Trophoblast cell (in vitro differentiated cells and primary cell): ENCODE data around the gene NRXN2.

Experiments
- DNase-seq, 2 donors: peaks; one replicate each; pipeline ENCODE4 v3.0.0-alpha.2; 2016
- H2AFZ ChIP-seq: 2 replicates; pipeline ENCODE4 v1.6.1; 2013; ENCODE audit warnings: low read length, moderate library complexity, mild to moderate bottlenecking; ENCODE audit not compliant: insufficient read depth, poor library complexity
- H2AK5ac ChIP-seq: 2 replicates; pipeline ENCODE4 v1.6.1; 2013; ENCODE audit warnings: mild to moderate bottlenecking, low read length
- H2BK120ac ChIP-seq: 2 replicates; pipeline ENCODE4 v1.6.1; 2013; ENCODE audit warnings: low read length, mild to moderate bottlenecking, moderate library complexity; ENCODE audit not compliant: insufficient read depth, poor library complexity
- H2BK12ac ChIP-seq: 2 replicates; pipeline ENCODE4 v1.6.1; 2013; ENCODE audit warnings: mild to moderate bottlenecking, low read length, moderate library complexity
- H2BK5ac ChIP-seq: 2 replicates; pipeline ENCODE4 v1.6.1; 2013; ENCODE audit warnings: low read length, low read depth, moderate library complexity, mild to moderate bottlenecking; ENCODE audit not compliant: poor library complexity
- H3K14ac ChIP-seq: 2 replicates; pipeline ENCODE4 v1.6.1; 2013; ENCODE audit warnings: mild to moderate bottlenecking, low read length
- H3K18ac ChIP-seq: 2 replicates; pipeline ENCODE4 v1.6.1; 2013; ENCODE audit warnings: mild to moderate bottlenecking, low read length
- H3K23ac ChIP-seq: 2 replicates; pipeline ENCODE4 v1.6.1; 2013; ENCODE audit warnings: low read length
- H3K27ac ChIP-seq: 2 replicates; pipeline ENCODE4 v1.5.1; 2013; ENCODE audit warnings: low read depth, mild to moderate bottlenecking, inconsistent platforms, low read length, moderate library complexity
- H3K27me3 ChIP-seq: 2 replicates; pipeline ENCODE4 v1.6.1; 2013; ENCODE audit warnings: inconsistent platforms, mild to moderate bottlenecking, low read length, moderate library complexity; ENCODE audit not compliant: insufficient read depth
- H3K36me3 ChIP-seq, 2 experiments: 1 replicate in 1 of 2; 2 replicates in 1 of 2; pipeline ENCODE4 v1.6.1; 2013; ENCODE audit warnings: low read length in 2 of 2, mild to moderate bottlenecking in 2 of 2, moderate library complexity in 1 of 2; ENCODE audit not compliant: insufficient read depth in 2 of 2, control insufficient read depth in 1 of 2
- H3K4ac ChIP-seq: 2 replicates; pipeline ENCODE4 v1.6.1; 2013; ENCODE audit warnings: low read depth, mild to moderate bottlenecking, low read length, moderate library complexity
- H3K4me1 ChIP-seq, 2 experiments: 1 replicate in 1 of 2; 2 replicates in 1 of 2; pipeline ENCODE4 v1.6.1; 2013; ENCODE audit warnings: low read length in 2 of 2, mild to moderate bottlenecking in 2 of 2, moderate library complexity in 1 of 2; ENCODE audit not compliant: insufficient read depth in 2 of 2, control insufficient read depth in 1 of 2
- H3K4me2 ChIP-seq: 2 replicates; pipeline ENCODE4 v1.6.1; 2013; ENCODE audit warnings: inconsistent platforms, mild to moderate bottlenecking, low read length, moderate library complexity
- H3K4me3 ChIP-seq: 2 replicates; pipeline ENCODE4 v1.5.1; 2013; ENCODE audit warnings: mild to moderate bottlenecking, low read depth, low read length, inconsistent platforms
- H3K79me1 ChIP-seq: one replicate; pipeline ENCODE4 v1.6.1; 2013; ENCODE audit warnings: low read length
- H3K79me2 ChIP-seq: 2 replicates; pipeline ENCODE4 v1.6.1; 2013; ENCODE audit warnings: low read length, mild to moderate bottlenecking; ENCODE audit not compliant: control insufficient read depth, insufficient read depth, poor library complexity
- H3K9ac ChIP-seq: 2 replicates; pipeline ENCODE4 v1.6.1; 2013; ENCODE audit warnings: mild to moderate bottlenecking, low read length
- H3K9me3 ChIP-seq: 2 replicates; pipeline ENCODE4 v1.6.1; 2013; ENCODE audit warnings: low read depth, mild to moderate bottlenecking, control low read depth, inconsistent platforms, low read length; ENCODE audit not compliant: insufficient read depth
- H4K12ac ChIP-seq: 2 replicates; pipeline ENCODE4 v1.6.1; 2013; ENCODE audit warnings: low read depth, mild to moderate bottlenecking, low read length, moderate library complexity
- H4K8ac ChIP-seq: 2 replicates; pipeline ENCODE4 v1.6.1; 2013; ENCODE audit warnings: low read depth, mild to moderate bottlenecking, low read length, moderate library complexity
- H4K91ac ChIP-seq: one replicate; pipeline ENCODE4 v1.6.1; 2013; ENCODE audit warnings: low read depth, mild to moderate bottlenecking, low read length, moderate library complexity
- WGBS: extraction: QIAGEN DNeasy Blood & Tissue Kit; methylation state at CpG from one replicate; pipeline ENCODE4 v1.1.7; 2013; ENCODE audit warnings: missing lambda C conversion rate; ENCODE audit not compliant: insufficient read length, insufficient coverage; ENCODE audit errors: extremely low coverage; 5-methylcytosine and 5-hydroxymethylcytosine counted together

Gene NRXN2

GRCh38 chr11:64643920-64644646, 78.9 kb downstream of the NRXN2 start:
- H3K79me1 ChIP-seq = no peaks in the 10 kb centered on the region
- no peak overlapping the region for H3K18ac ChIP-seq
- no CpG with 5 or more reads among the region's 19 CpGs for WGBS
- H4K8ac ChIP-seq = no peak overlapping the region
- peaks cover 11% of the 10 kb centered on the region for H3K9me3 ChIP-seq
- H2AFZ ChIP-seq = no peak overlapping the region
- H2BK12ac ChIP-seq = no peak overlapping the region
- H3K79me2 ChIP-seq = no peaks in the 10 kb centered on the region
- no peak overlapping the region for H3K27ac ChIP-seq
- H3K4me3 ChIP-seq = no peak overlapping the region
- H3K4me2 ChIP-seq = no peak overlapping the region
- H3K36me3 ChIP-seq = no peaks in the 10 kb centered on the region
- H4K91ac ChIP-seq = no peak overlapping the region
- H2BK120ac ChIP-seq = no peak overlapping the region
- no peak overlapping the region for H3K4ac ChIP-seq
- H3K14ac ChIP-seq = no peak overlapping the region
- H3K4me1 ChIP-seq = no peaks in the 10 kb centered on the region
- H4K12ac ChIP-seq = no peak overlapping the region
- H3K9ac ChIP-seq = no peak overlapping the region
- H2AK5ac ChIP-seq = no peak overlapping the region
- no peak overlapping the region for H3K23ac ChIP-seq
- H3K27me3 ChIP-seq = peaks cover 52% of the 10 kb centered on the region
- H2BK5ac ChIP-seq = no peak overlapping the region
- DNase-seq = no peak

- WGBS = no CpG with 5 or more reads among the region's 53 CpGs
- no peak overlapping the region for H2BK5ac ChIP-seq
- no peak overlapping the region for H3K9ac ChIP-seq
- no peaks in the 10 kb centered on the region for H3K79me1 ChIP-seq
- H3K23ac ChIP-seq = no peak overlapping the region
- H4K8ac ChIP-seq = no peak overlapping the region
- no peak overlapping the region for H3K18ac ChIP-seq
- H3K4me2 ChIP-seq = no peak overlapping the region
- no peaks in the 10 kb centered on the region for H3K79me2 ChIP-seq
- no peaks in the 10 kb centered on the region for H3K36me3 ChIP-seq
- no peaks in the 10 kb centered on the region for H3K4me1 ChIP-seq
- H2BK120ac ChIP-seq = no peak overlapping the region
- no peak overlapping the region for H3K27ac ChIP-seq
- no peak overlapping the region for H3K4me3 ChIP-seq
- peaks cover 11% of the 10 kb centered on the region for H3K9me3 ChIP-seq
- H3K14ac ChIP-seq = no peak overlapping the region
- no peak overlapping the region for H2BK12ac ChIP-seq
- H4K91ac ChIP-seq = no peak overlapping the region
- no peak for DNase-seq
- no peak overlapping the region for H2AFZ ChIP-seq
- H3K4ac ChIP-seq = no peak overlapping the region
- H3K27me3 ChIP-seq = peaks cover 55% of the 10 kb centered on the region
- H2AK5ac ChIP-seq = no peak overlapping the region
- H4K12ac ChIP-seq = no peak overlapping the region
Measured at GRCh38 chr11:64643256-64643881, 79.6 kb downstream of the NRXN2 start.

- Histone ChIP-seq H2BK12ac (no peak overlapping the region), H3K79me2 (no peaks in the 10 kb centered on the region), H3K23ac (no peak overlapping the region), H2BK5ac (no peak overlapping the region), H3K9me3 (peaks cover 11% of the 10 kb centered on the region), H3K9ac (no peak overlapping the region), H2BK120ac (no peak overlapping the region), H4K91ac (no peak overlapping the region), H3K4me1 (peaks cover 2% of the 10 kb centered on the region in 2 experiments), H3K4me3 (no peak overlapping the region), H3K36me3 (no peaks in the 10 kb centered on the region), H3K4ac (no peak overlapping the region), H3K18ac (no peak overlapping the region), H3K4me2 (no peak overlapping the region), H3K14ac (no peak overlapping the region), H3K27me3 (peaks cover 60% of the 10 kb centered on the region), H3K79me1 (no peaks in the 10 kb centered on the region), H4K12ac (no peak overlapping the region), H3K27ac (no peak overlapping the region), H2AK5ac (no peak overlapping the region), H4K8ac (no peak overlapping the region), H2AFZ (no peak overlapping the region)
- DNase-seq = no peak
- no CpG with 5 or more reads among the region's 36 CpGs for WGBS
Measured at GRCh38 chr11:64642871-64643255, 80.1 kb downstream of the NRXN2 start.

- no peak overlapping the region for H3K14ac ChIP-seq
- no peak overlapping the region for H2AFZ ChIP-seq
- no peak overlapping the region for H3K4me3 ChIP-seq
- no peak overlapping the region for H2BK120ac ChIP-seq
- H4K91ac ChIP-seq = no peak overlapping the region
- no peak overlapping the region for H3K4me2 ChIP-seq
- no peaks in the 10 kb centered on the region for H3K36me3 ChIP-seq
- no peaks in the 10 kb centered on the region for H3K79me1 ChIP-seq
- peaks cover 4% of the 10 kb centered on the region in 2 experiments for H3K4me1 ChIP-seq
- no peak for DNase-seq
- no peak overlapping the region for H3K23ac ChIP-seq
- H3K79me2 ChIP-seq = no peaks in the 10 kb centered on the region
- no CpG with 5 or more reads among the region's 30 CpGs for WGBS
- no peak overlapping the region for H3K9ac ChIP-seq
- no peak overlapping the region for H4K12ac ChIP-seq
- no peak overlapping the region for H4K8ac ChIP-seq
- no peak overlapping the region for H2AK5ac ChIP-seq
- H2BK5ac ChIP-seq = no peak overlapping the region
- H3K9me3 ChIP-seq = peaks cover 11% of the 10 kb centered on the region
- H2BK12ac ChIP-seq = no peak overlapping the region
- peaks cover 64% of the 10 kb centered on the region for H3K27me3 ChIP-seq
- no peak overlapping the region for H3K18ac ChIP-seq
- H3K27ac ChIP-seq = no peak overlapping the region
- H3K4ac ChIP-seq = no peak overlapping the region
Measured at GRCh38 chr11:64642418-64642735, 80.6 kb downstream of the NRXN2 start.
